ENCODE measurements around the gene RAB15. TPM values are rescaled to one million over a fixed set of nuclear protein-coding genes. Genes with fewer than 3 reads are reported as not detected.

Gene RAB15
- total RNA-seq, 4 donors from 2014 or later, result 2.5 to 10.0 (median 5.6) TPM

- Histone ChIP-seq H3K4me1 (no peaks in the 10 kb centered on the region), H3K9me3 (no peaks in the 10 kb centered on the region), H3K27me3 (no peaks in the 10 kb centered on the region), H3K4me3 (no peak overlapping the region), H3K27ac (no peak overlapping the region), H3K36me3 (no peaks in the 10 kb centered on the region)
- WGBS, 2 donors (ENCODE audit: low coverage in 1 of 2), result 56 to 67% methylated on average over 1 to 2 of the region's 5 CpGs
- TF ChIP-seq POLR2A (IDR thresholded peaks at IDR 0.05) (no peak), EP300 (IDR thresholded peaks at IDR 0.05) (no peak), POLR2AphosphoS5 (IDR thresholded peaks at IDR 0.05) (no peak), CTCF (IDR thresholded peaks at IDR 0.05) (no peak)
- no peak for ATAC-seq
Measured at GRCh38 chr14:64960762-64961276, 11.3 kb downstream of the RAB15 start.

GRCh38 chr14:64958743-64959142 lies 13.4 kb downstream of the RAB15 start:
- no peaks in the 10 kb centered on the region for H3K9me3 ChIP-seq
- peaks cover 0 to 2% of the 10 kb centered on the region in 2 donors for H3K36me3 ChIP-seq
- ATAC-seq, result no peak
- H3K27me3 ChIP-seq, result no peaks in the 10 kb centered on the region
- WGBS, 2 donors (ENCODE audit: low coverage in 1 of 2), result 100% methylated on average over 1 of the region's 5 CpGs; no CpG with 5 or more reads in 1 of the 2 donors
- TF ChIP-seq POLR2AphosphoS5 (IDR thresholded peaks at IDR 0.05) (no peak), EP300 (IDR thresholded peaks at IDR 0.05) (no peak), POLR2A (IDR thresholded peaks at IDR 0.05) (no peak), CTCF (IDR thresholded peaks at IDR 0.05) (no peak)
- H3K27ac ChIP-seq, result no peak overlapping the region
- no peak overlapping the region for H3K4me3 ChIP-seq
- H3K4me1 ChIP-seq, result no peaks in the 10 kb centered on the region

- Histone ChIP-seq H3K9me3 (no peaks in the 10 kb centered on the region), H3K36me3 (peaks cover 0 to 5% of the 10 kb centered on the region in 2 donors), H3K4me3 (no peak overlapping the region), H3K4me1 (no peaks in the 10 kb centered on the region), H3K27ac (no peak overlapping the region), H3K27me3 (no peaks in the 10 kb centered on the region)
- no peak for ATAC-seq
- TF ChIP-seq EP300 (IDR thresholded peaks at IDR 0.05) (no peak), POLR2A (IDR thresholded peaks at IDR 0.05) (no peak), POLR2AphosphoS5 (IDR thresholded peaks at IDR 0.05) (no peak), CTCF (IDR thresholded peaks at IDR 0.05) (no peak)
- 83% methylated on average over 1 of the region's 2 CpGs; no CpG with 5 or more reads in 1 of the 2 donors for WGBS, 2 donors (ENCODE audit: low coverage in 1 of 2)
Measured at GRCh38 chr14:64958201-64958600, 13.9 kb downstream of the RAB15 start.

GRCh38 chr14:64956697-64957406 lies 15.3 kb downstream of the RAB15 start:
- peaks cover 0 to 2% (median 0%) of the 10 kb centered on the region in 3 donors for H3K4me1 ChIP-seq
- no peak overlapping the region for H3K4me3 ChIP-seq
- TF ChIP-seq POLR2AphosphoS5 (IDR thresholded peaks at IDR 0.05) (no peak), POLR2A (IDR thresholded peaks at IDR 0.05) (no peak), CTCF (IDR thresholded peaks at IDR 0.05) (no peak), EP300 (IDR thresholded peaks at IDR 0.05) (no peak)
- H3K9me3 ChIP-seq, result no peaks in the 10 kb centered on the region
- no peaks in the 10 kb centered on the region for H3K27me3 ChIP-seq
- peaks cover 0 to 5% of the 10 kb centered on the region in 2 donors for H3K36me3 ChIP-seq
- WGBS, 2 donors (ENCODE audit: low coverage in 1 of 2), result 88 to 100% methylated on average over 1 to 4 of the region's 8 CpGs
- no peak for ATAC-seq
- H3K27ac ChIP-seq, result no peak overlapping the region

- WGBS, 2 donors (ENCODE audit: low coverage in 1 of 2), result 54 to 83% methylated on average over 4 to 6 of the region's 6 CpGs
- Histone ChIP-seq H3K9me3 (no peaks in the 10 kb centered on the region), H3K27ac (no peak overlapping the region), H3K36me3 (peaks cover 0 to 13% of the 10 kb centered on the region in 2 donors), H3K4me3 (no peak overlapping the region), H3K4me1 (peaks cover 0 to 6% (median 0%) of the 10 kb centered on the region in 3 donors), H3K27me3 (no peaks in the 10 kb centered on the region)
- no peak for ATAC-seq
- TF ChIP-seq POLR2AphosphoS5 (IDR thresholded peaks at IDR 0.05), result no peak
- no peak for TF ChIP-seq EP300 (IDR thresholded peaks at IDR 0.05)
- no peak for TF ChIP-seq POLR2A (IDR thresholded peaks at IDR 0.05)
- no peak for TF ChIP-seq CTCF (IDR thresholded peaks at IDR 0.05)
Measured at GRCh38 chr14:64955297-64955696, 16.8 kb downstream of the RAB15 start.

All from gastroesophageal sphincter (tissue), 4 donors.